ENCODE measurements around the gene ARVCF.

The ARVCF gene

GRCh38 chr22:19971276-19972124 lies 45.1 kb downstream of the ARVCF start:
- FAIRE-seq, result no peak

DNA sequence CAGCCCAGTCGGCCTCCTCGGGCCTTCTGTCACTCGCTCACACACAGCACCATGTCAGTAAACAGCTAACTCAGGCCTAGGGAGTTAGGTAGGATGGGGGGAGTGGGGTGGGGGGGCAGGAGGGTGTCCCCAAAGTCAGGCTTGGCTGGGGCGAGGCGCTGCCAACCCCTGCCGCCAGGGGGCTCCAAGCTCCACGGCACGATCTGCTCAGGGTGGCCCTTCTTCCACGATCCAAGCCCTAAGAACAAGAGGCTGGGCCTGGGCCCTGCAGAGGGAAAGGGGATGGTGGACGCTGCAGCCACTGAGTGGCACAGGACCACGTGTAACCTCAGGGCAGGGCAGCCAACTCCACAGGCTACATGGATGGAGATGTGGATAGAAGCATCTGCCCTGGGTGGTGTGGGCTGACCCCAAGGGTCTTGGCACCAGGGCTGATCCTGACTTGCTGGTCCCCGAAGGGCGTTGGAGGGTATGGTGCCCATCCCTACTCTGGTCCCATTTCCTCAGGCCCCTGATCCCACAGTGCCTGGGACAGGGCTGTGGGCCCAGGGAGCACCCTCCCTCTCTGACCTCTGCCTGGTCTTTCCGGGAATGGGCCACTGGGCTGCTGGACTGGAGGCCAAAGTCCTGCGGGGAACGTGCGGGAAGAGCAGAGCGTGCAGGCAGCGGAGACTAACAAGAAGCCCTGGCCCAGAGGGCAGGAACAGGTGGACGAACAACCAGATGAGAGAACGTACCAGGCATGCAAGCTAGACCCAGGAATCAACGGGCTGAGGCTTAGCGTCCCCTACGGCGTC lies 45.9 kb downstream of the ARVCF start:
- no peak for FAIRE-seq

DNA sequence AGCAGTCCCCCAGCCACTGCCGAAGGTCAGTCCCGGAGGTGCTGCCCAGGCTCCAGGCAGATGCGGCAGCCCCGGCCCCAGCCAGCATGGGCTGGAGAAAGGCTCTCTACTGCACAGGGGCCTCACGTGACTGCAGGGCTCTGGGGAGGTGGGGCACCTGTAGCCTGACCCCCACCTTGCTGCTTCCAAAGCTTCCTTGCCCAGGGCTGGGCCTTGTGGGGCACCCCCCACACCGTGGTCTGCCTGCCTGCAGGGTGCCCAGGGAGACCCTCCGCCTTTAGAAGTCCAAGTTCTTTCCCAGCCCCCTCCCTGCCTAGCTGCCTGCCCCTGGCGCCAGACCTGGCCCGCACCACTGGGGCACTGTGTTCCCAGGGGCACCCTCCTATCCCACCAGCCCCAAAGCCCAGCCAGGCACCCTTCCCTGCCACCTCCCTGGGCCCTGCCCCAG lies 46.6 kb downstream of the ARVCF start:
- FAIRE-seq, result no peak

GRCh38 chr22:19969141-19969928 lies 47.3 kb downstream of the ARVCF start:
- FAIRE-seq, result no peak

DNA sequence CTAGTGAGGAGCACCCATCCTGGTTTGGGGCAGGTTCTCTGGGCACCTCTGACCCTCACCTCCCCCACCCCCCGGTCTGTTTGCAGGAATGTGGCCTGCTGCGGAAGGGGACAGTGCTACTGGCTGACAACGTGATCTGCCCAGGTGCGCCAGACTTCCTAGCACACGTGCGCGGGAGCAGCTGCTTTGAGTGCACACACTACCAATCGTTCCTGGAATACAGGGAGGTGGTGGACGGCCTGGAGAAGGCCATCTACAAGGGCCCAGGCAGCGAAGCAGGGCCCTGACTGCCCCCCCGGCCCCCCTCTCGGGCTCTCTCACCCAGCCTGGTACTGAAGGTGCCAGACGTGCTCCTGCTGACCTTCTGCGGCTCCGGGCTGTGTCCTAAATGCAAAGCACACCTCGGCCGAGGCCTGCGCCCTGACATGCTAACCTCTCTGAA lies 48.2 kb downstream of the ARVCF start:
- no peak for FAIRE-seq

GRCh38 chr22:19967850-19968449 lies 48.7 kb downstream of the ARVCF start:
- no peak for FAIRE-seq

DNA sequence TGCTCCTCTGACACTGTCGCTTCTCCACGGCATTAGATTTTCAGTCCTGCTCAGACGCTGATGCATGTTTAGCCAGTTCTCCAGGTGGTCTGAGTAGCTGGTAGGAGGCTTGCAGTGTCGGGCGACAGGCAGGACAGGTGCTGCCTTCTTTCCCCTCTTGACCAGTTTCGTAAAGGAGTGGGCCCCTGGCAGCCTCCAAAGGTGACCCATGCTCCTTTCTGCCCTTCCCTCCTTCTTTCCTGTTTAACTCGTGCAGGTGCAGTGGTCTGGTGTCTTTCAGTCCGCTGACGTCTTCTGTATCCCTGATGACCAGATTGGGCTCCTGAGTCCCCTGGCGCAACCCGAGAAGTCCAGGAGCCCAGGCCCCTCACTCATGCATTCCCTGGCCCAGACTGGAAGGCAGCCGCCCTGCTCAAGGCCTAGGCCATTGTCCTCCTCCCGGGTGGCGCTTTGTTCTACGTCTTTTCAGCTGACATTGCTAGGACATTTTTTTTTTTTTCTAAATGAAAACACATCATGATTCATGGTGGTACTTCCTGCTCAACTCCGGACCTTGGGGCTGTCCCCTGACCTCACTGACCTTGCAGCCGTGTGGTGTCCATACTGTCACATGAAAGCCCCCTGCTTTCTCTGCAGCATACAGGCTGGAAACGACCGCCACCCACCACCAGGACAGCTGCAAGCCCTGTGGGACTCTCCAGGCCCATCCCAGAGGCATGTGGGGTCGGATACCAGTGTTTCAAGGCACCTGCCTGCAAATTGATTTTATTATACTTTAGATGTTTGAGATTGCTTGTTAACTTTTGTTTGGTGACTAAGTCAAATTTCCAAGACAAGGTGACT lies 49.5 kb downstream of the ARVCF start:
- FAIRE-seq, result no peak

DNA sequence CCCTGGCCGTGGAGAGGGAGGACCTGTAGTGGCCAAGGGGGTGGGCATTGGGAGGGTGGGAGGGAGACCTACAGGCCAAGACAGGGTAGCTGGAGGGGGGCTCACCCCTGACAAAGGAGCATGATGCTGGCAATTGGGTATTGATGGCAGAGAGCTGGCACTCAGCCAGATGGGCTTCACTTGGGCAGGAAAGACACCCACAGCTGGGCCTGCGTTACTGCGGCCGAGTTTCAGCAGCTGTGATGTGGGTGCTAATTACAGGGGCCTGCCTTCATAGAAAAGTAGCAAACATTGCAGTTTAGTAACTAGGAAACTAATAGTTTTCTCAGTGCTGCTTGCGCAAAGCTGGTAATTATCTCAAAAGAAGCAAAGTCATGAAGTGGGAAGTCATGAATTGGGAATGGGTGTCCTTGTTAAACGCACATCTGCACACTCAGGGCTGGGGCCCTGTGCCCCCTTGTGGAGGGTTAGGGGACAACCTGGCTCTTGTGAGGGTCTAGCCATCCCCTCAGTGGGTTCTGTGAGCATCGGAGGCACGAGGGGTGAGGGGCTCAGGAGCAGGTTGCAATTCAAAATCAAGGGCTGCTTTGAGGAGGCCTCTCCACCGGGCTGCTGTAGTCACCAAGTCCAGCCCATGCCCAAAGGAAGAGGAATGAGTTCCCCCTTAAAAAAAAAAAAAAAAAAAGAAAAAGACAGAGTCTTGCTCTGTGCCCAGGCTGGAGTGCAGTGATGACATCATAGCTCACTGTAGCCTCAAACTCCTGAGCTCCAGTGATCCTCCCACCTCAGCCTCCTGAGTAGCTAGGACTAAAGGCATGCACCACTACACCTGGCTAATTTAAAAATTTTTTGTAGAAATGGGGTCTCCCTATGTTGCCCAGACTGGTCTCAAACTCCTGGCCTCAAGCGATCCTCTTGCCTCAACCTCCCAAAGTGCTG lies 50.6 kb downstream of the ARVCF start:
- no peak for FAIRE-seq

DNA sequence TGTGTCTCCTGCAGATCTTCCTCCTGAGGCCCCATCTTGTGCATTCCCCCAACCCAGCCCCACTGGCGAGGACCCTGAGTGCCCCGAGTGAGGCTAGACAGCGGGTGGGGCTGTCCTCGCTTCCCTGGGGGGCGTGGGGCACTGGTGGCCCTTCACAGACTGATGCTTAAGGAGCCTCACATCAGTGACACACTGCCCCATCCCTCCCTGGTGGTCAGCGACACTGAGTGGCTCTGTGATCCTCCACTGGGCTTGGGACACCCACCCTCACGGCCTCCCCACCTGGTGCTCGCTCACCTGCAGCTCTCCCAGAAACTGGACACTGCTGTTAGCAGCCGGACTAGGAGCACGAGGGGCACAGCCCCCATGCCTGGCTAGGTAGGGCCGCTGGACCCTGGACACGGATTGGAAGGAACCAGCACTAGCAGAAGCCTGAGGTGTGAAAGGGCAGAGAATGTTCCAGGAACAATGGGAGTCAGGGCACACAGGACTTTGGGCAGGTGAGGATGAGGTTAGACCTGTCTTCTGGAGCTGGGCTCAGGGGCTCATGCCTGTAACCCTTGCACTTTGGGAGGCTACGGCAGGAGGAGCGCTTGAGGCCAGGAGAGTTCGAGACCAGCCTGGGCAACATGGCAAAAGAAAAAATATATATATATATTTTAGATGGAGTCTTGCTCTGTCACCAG lies 51.8 kb downstream of the ARVCF start:
- FAIRE-seq, result no peak

DNA sequence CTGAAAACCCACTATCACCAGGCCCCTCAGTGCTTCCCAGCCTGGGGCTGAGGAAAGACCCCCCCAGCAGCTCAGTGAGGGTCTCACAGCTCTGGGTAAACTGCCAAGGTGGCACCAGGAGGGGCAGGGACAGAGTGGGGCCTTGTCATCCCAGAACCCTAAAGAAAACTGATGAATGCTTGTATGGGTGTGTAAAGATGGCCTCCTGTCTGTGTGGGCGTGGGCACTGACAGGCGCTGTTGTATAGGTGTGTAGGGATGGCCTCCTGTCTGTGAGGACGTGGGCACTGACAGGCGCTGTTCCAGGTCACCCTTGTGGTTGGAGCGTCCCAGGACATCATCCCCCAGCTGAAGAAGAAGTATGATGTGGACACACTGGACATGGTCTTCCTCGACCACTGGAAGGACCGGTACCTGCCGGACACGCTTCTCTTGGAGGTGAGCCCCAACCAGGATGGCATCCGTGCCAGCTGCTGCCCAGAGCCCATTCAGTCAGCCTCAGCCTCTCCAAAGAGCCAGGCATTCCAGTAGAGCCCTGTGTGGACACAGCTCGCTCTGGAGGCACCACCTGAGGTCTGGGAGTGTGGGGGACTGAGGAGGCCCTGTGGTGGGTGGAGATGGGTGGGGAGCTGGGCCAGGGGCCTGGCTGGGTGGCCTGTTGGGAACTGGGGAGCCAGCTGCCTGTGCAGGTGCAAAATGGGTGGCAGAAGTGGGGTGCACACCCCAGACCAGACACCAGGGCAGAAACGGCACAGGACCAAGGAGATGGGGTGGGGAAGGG lies 52.6 kb downstream of the ARVCF start:
- no peak for FAIRE-seq

DNA sequence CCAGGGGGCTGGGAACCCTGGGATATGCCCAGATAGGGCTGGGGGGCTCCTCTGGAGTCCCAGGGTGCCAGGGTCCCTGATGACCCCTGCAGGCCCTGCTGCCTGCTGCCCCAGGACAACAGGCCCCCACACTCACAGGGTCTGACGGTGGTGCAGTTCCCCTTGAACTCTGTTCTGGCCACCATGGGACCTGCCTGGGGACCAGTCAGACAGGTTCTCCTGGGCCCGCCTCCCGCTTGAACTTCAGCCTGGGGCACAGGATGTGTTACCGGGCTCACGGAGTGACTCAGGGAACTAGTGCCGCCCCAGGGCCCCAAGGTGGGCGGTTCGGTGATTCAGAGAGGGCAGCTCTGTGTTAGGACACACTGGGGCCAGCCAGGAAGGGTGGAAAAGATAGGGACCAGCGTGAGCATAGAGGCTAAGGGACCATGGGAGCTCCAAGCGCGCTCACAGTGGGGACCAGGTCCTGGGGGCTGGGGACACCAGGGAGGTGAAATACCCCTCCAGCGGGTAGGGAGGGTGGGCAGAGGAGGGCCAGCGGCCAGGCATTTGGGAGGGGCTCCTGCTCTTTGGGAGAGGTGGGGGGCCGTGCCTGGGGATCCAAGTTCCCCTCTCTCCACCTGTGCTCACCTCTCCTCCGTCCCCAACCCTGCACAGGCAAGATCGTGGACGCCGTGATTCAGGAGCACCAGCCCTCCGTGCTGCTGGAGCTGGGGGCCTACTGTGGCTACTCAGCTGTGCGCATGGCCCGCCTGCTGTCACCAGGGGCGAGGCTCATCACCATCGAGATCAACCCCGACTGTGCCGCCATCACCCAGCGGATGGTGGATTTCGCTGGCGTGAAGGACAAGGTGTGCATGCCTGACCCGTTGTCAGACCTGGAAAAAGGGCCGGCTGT lies 53.5 kb downstream of the ARVCF start:
- FAIRE-seq, result no peak

- no peak for FAIRE-seq
These were observed 54.2 kb downstream of the ARVCF start for GRCh38 chr22:19962246-19962908.

GRCh38 chr22:19961868-19962245 lies 54.8 kb downstream of the ARVCF start:
- no peak for FAIRE-seq

DNA sequence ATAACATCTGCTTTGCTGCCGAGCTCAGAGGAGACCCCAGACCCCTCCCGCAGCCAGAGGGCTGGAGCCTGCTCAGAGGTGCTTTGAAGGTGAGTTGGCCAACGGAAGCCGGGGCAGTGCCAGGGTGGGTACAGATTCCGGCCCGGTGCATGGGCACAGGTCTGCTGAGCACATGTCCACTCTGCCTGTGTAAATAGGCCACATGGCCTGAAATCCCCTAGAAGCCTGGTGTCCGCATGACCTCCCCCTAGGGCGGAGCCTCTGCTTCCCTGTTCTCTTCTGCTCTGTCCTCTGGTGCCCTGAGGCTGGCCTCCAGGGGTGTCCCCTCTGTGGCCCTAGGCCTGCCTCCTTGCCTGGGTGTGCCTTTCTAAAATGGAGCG lies 55.4 kb downstream of the ARVCF start:
- FAIRE-seq, result no peak

DNA sequence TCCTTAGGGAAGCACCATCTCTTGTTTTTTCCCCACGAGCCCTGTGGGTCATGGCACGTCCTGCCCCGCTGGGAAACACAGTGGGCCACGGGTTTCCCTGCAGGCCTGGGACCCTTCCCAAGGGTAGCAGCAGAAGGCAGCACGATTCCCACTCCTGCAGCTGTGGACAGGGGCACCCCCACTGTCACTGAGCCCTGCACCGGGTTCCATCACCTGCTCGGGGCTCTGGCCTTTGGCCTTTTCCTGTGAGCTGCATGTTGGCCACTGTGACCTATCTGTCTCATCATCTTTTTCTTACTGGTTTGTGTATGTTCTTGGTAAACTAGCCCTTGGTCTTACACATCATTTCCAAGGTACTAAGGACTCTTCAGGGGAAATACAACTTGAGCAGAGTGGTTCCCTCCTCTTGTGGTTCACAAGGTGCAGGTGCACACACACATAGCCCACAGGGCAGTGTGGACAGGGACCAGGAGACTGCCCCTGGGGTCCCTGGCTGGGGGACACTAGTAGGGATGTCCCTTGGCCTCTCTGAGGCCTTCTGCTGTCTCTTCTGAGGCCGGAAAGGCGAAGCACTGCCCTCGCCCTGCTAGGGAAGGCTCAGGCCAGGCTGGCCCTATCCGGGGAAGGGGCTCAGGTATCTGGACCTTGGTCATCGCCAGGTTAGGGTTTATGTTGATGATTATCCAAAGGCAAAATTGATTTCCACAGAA lies 56.0 kb downstream of the ARVCF start:
- FAIRE-seq, result no peak

GRCh38 chr22:19959587-19960490 lies 56.8 kb downstream of the ARVCF start:
- FAIRE-seq, result no peak

Measured in colon (tissue), 2 donors.